ENCODE results near the gene DHDH. TPM values are rescaled to one million over a fixed set of nuclear protein-coding genes. Genes with fewer than 3 reads are reported as not detected.
A peak's percentile ranks its signal among the peaks of the same experiment; 100 is the strongest.
"Not testable (repeated sequence)": the region's sequence is repeated elsewhere in the genome, so short reads cannot be mapped to it uniquely, and the experiment has no call there.

Gene DHDH
- 0.29 and 0.36 TPM in 2 replicates for total RNA-seq

- no peaks in the 10 kb centered on the region for H4K20me1 ChIP-seq (ENCODE audit: insufficient read depth, low read length)
- no peaks in the 10 kb centered on the region for H3K79me2 ChIP-seq (ENCODE audit: insufficient read depth, low read length)
- peak within 1 kb of the TSS; percentile 94 for H2AFZ ChIP-seq (ENCODE audit: low read length)
- peak within 1 kb of the TSS; percentile 74 for H3K4me3 ChIP-seq (ENCODE audit: insufficient read depth, low read length)
- H3K27ac ChIP-seq (ENCODE audit: low read depth, low read length) = no peak within 1 kb of the TSS
- H3K4me1 ChIP-seq (ENCODE audit: insufficient read depth, low read length) = no peaks in the 10 kb centered on the region
- H3K36me3 ChIP-seq (ENCODE audit: insufficient read depth, low read length) = no peaks in the 10 kb centered on the region
- DNase-seq (ENCODE audit: insufficient read length, low spot score, missing footprints) = peak; percentile 95
- H3K4me2 ChIP-seq (ENCODE audit: insufficient read depth, low read length) = peak within 1 kb of the TSS; percentile 85
- H3K27me3 ChIP-seq (ENCODE audit: insufficient read depth, low read length) = peaks cover 4% of the 10 kb centered on the region
- no peak for TF ChIP-seq CTCF (IDR thresholded peaks at IDR 0.05; ENCODE audit: extremely low read depth, low read depth, low read length)
- no peaks in the 10 kb centered on the region for H3K9me3 ChIP-seq (ENCODE audit: low read depth, low read length)
Measured at GRCh38 chr19:48933382-48933932, at the start of gene DHDH. Gene DHDH, plus strand, starts transcription at chr19:48933699. Its CDS starts 23 bp downstream, at chr19:48933722.

GRCh38 chr19:48883726-48884125 lies 49.8 kb upstream of the DHDH start:
- Histone ChIP-seq H3K27me3 (ENCODE audit: insufficient read depth, low read length) (no peaks in the 10 kb centered on the region), H3K4me3 (ENCODE audit: insufficient read depth, low read length) (no peak overlapping the region), H4K20me1 (ENCODE audit: insufficient read depth, low read length) (peaks cover under 1% of the 10 kb centered on the region), H3K4me1 (ENCODE audit: insufficient read depth, low read length) (peaks cover under 1% of the 10 kb centered on the region), H3K9me3 (ENCODE audit: low read depth, low read length) (no peaks in the 10 kb centered on the region), H3K4me2 (ENCODE audit: insufficient read depth, low read length) (no peak overlapping the region), H2AFZ (ENCODE audit: low read length) (no peak overlapping the region), H3K36me3 (ENCODE audit: insufficient read depth, low read length) (peaks cover 1% of the 10 kb centered on the region), H3K79me2 (ENCODE audit: insufficient read depth, low read length) (no peaks in the 10 kb centered on the region), H3K27ac (ENCODE audit: low read depth, low read length) (no peak overlapping the region)
- no peak for DNase-seq (ENCODE audit: insufficient read length, low spot score, missing footprints)
- TF ChIP-seq CTCF (IDR thresholded peaks at IDR 0.05; ENCODE audit: extremely low read depth, low read depth, low read length) = no peak

GRCh38 chr19:48887861-48888612 lies 45.5 kb upstream of the DHDH start:
- Histone ChIP-seq H3K36me3 (ENCODE audit: insufficient read depth, low read length) (no peaks in the 10 kb centered on the region), H2AFZ (ENCODE audit: low read length) (no peak overlapping the region), H3K27ac (ENCODE audit: low read depth, low read length) (no peak overlapping the region), H4K20me1 (ENCODE audit: insufficient read depth, low read length) (no peaks in the 10 kb centered on the region), H3K27me3 (ENCODE audit: insufficient read depth, low read length) (no peaks in the 10 kb centered on the region), H3K4me2 (ENCODE audit: insufficient read depth, low read length) (no peak overlapping the region), H3K79me2 (ENCODE audit: insufficient read depth, low read length) (no peaks in the 10 kb centered on the region), H3K9me3 (ENCODE audit: low read depth, low read length) (no peaks in the 10 kb centered on the region), H3K4me1 (ENCODE audit: insufficient read depth, low read length) (no peaks in the 10 kb centered on the region), H3K4me3 (ENCODE audit: insufficient read depth, low read length) (no peak overlapping the region)
- TF ChIP-seq CTCF (IDR thresholded peaks at IDR 0.05; ENCODE audit: extremely low read depth, low read depth, low read length) = no peak
- DNase-seq (ENCODE audit: insufficient read length, low spot score, missing footprints) = no peak

- H3K9me3 ChIP-seq (ENCODE audit: low read depth, low read length); H3K79me2 ChIP-seq (ENCODE audit: insufficient read depth, low read length); H3K36me3 ChIP-seq (ENCODE audit: insufficient read depth, low read length); H3K4me3 ChIP-seq (ENCODE audit: insufficient read depth, low read length); H2AFZ ChIP-seq (ENCODE audit: low read length); H4K20me1 ChIP-seq (ENCODE audit: insufficient read depth, low read length); H3K27me3 ChIP-seq (ENCODE audit: insufficient read depth, low read length); H3K4me1 ChIP-seq (ENCODE audit: insufficient read depth, low read length); H3K4me2 ChIP-seq (ENCODE audit: insufficient read depth, low read length); DNase-seq (ENCODE audit: insufficient read length, low spot score, missing footprints); H3K27ac ChIP-seq (ENCODE audit: low read depth, low read length): not testable (repeated sequence)
Measured at GRCh38 chr19:48889496-48889895, 44.0 kb upstream of the DHDH start.
